ENCODE data around the gene AP3D1. TPM values are rescaled to one million over a fixed set of nuclear protein-coding genes. Genes with fewer than 3 reads are reported as not detected.

Gene AP3D1
- total RNA-seq, 2 donors from 2014 or later: 105 to 137 TPM

- no peak overlapping the region for H3K4me3 ChIP-seq
- no peaks in the 10 kb centered on the region for H3K4me1 ChIP-seq
- DNase-seq: no peak
- no peaks in the 10 kb centered on the region for H3K27me3 ChIP-seq
- H3K27ac ChIP-seq: no peak overlapping the region
- intact Hi-C loops (cut with DNase I): no loop called here
- no peak overlapping the region for H3K9ac ChIP-seq (ENCODE audit: low read depth in 2 of 2, low read length in 2 of 2)
- H3K36me3 ChIP-seq: peaks cover 46% of the 10 kb centered on the region
- no peaks in the 10 kb centered on the region for H3K9me3 ChIP-seq
- TF ChIP-seq, protein P1, sequence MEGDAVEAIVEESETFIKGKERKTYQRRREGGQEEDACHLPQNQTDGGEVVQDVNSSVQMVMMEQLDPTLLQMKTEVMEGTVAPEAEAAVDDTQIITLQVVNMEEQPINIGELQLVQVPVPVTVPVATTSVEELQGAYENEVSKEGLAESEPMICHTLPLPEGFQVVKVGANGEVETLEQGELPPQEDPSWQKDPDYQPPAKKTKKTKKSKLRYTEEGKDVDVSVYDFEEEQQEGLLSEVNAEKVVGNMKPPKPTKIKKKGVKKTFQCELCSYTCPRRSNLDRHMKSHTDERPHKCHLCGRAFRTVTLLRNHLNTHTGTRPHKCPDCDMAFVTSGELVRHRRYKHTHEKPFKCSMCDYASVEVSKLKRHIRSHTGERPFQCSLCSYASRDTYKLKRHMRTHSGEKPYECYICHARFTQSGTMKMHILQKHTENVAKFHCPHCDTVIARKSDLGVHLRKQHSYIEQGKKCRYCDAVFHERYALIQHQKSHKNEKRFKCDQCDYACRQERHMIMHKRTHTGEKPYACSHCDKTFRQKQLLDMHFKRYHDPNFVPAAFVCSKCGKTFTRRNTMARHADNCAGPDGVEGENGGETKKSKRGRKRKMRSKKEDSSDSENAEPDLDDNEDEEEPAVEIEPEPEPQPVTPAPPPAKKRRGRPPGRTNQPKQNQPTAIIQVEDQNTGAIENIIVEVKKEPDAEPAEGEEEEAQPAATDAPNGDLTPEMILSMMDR (IDR thresholded peaks at IDR 0.05): no peak
Measured at GRCh38 chr19:2122251-2122650, 29.1 kb downstream of the AP3D1 start.

- no peak overlapping the region for H3K27ac ChIP-seq
- H3K4me1 ChIP-seq: no peaks in the 10 kb centered on the region
- H3K36me3 ChIP-seq: peaks cover 53% of the 10 kb centered on the region
- no peak for DNase-seq
- no peaks in the 10 kb centered on the region for H3K9me3 ChIP-seq
- H3K27me3 ChIP-seq: no peaks in the 10 kb centered on the region
- no peak overlapping the region for H3K9ac ChIP-seq (ENCODE audit: low read depth in 2 of 2, low read length in 2 of 2)
- intact Hi-C loops (cut with DNase I): no loop called here
- no peak overlapping the region for H3K4me3 ChIP-seq
- TF ChIP-seq, protein P1 (IDR thresholded peaks at IDR 0.05): no peak
Measured at GRCh38 chr19:2121416-2122051, 29.8 kb downstream of the AP3D1 start.

DNA sequence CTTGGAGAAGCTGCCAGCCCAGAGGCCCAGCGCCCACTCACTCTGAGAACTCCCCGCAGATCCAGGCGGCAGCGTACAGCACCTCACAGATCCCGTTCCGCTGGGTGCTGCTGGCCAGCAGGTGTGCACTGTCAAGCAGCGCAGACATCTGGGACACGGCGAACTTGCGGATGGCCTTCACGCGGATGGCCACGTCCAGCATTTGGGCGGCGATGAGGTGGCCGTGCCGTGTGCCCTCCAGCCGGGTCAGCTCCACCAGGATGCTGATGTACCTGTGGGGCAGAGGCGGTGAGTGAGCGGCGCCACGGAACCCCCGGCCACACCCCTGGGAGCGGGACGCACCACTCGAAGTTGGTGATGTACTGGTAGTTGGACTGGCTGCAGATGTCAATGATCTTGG is 30.5 kb downstream of the AP3D1 start:
- intact Hi-C loops (cut with DNase I): no loop called here
- no peak for DNase-seq

GRCh38 chr19:2119921-2120785 is 31.2 kb downstream of the AP3D1 start:
- Histone ChIP-seq H3K27me3 (no peaks in the 10 kb centered on the region), H3K9me3 (no peaks in the 10 kb centered on the region), H3K36me3 (peaks cover 63% of the 10 kb centered on the region), H3K4me3 (no peak overlapping the region), H3K27ac (no peak overlapping the region), H3K4me1 (no peaks in the 10 kb centered on the region), H3K9ac (ENCODE audit: low read depth in 2 of 2, low read length in 2 of 2) (no peak overlapping the region)
- intact Hi-C loops (cut with DNase I): no loop called here
- TF ChIP-seq, protein P1 (IDR thresholded peaks at IDR 0.05): no peak
- DNase-seq: no peak

More for the DNA sequence above, 30.5 kb downstream of the AP3D1 start:
- Histone ChIP-seq H3K9ac (ENCODE audit: low read depth in 2 of 2, low read length in 2 of 2) (no peak overlapping the region), H3K27me3 (no peaks in the 10 kb centered on the region), H3K4me1 (no peaks in the 10 kb centered on the region), H3K9me3 (no peaks in the 10 kb centered on the region), H3K4me3 (no peak overlapping the region), H3K36me3 (peaks cover 59% of the 10 kb centered on the region), H3K27ac (no peak overlapping the region)
- TF ChIP-seq, protein P1 (IDR thresholded peaks at IDR 0.05): no peak

- Histone ChIP-seq H3K27me3 (no peaks in the 10 kb centered on the region), H3K27ac (no peak overlapping the region), H3K36me3 (peaks cover 65% of the 10 kb centered on the region), H3K9me3 (no peaks in the 10 kb centered on the region), H3K4me3 (no peak overlapping the region), H3K9ac (ENCODE audit: low read depth in 2 of 2, low read length in 2 of 2) (no peak overlapping the region), H3K4me1 (no peaks in the 10 kb centered on the region)
- DNase-seq: no peak
- intact Hi-C loops (cut with DNase I): no loop called here
- TF ChIP-seq, protein P1 (IDR thresholded peaks at IDR 0.05): no peak
Measured at GRCh38 chr19:2118438-2118837, 32.9 kb downstream of the AP3D1 start.

All from colonic mucosa (tissue), 4 donors.